HepG2 (cell line): ENCODE results near the gene OR52K1. TPM values are rescaled to one million over a fixed set of nuclear protein-coding genes. Genes with fewer than 3 reads are reported as not detected.
A peak's percentile ranks its signal among the peaks of the same experiment; 100 is the strongest.
"Not testable (repeated sequence)": the region's sequence is repeated elsewhere in the genome, so short reads cannot be mapped to it uniquely, and the experiment has no call there.

Source experiments
- ATAC-seq: fragments of 200-7000 bp; cut with Tn5 transposase; 3 replicates; pipeline ENCODE4 v1.9.1; 2020; ENCODE audit warnings: mild to moderate bottlenecking, moderate library complexity
- BruUV-seq: library from RNA; stranded (reverse); fragments of 400-500 nt; replicated peaks from 2 replicates; lab custom pipeline; 2021; lab: Mats Ljungman, UMichigan
- CTCF ChIA-PET: fragments of 300-600 bp; formaldehyde crosslinking; extraction: SDS; loops from one replicate; lab custom pipeline; 2021; ENCODE audit warnings: low total read pairs, inconsistent platforms, low intra/inter-chr PET ratio; lab: Yijun Ruan, JAX
- POLR2A ChIA-PET: fragments of 350-600 bp; sonication (Branson Sonifier 250); formaldehyde crosslinking; loops from one replicate; lab custom pipeline; 2020; ENCODE audit warnings: antibody characterized with exemption, inconsistent platforms; lab: Yijun Ruan, JAX
- DNase-seq: peaks from one replicate; pipeline ENCODE4 v3.0.0-alpha.2; 2015; ENCODE audit warnings: low spot score
- FAIRE-seq: peaks from 3 replicates; lab custom pipeline; 2011; peaks lifted over from hg19 to GRCh38; lab: Jason Lieb, UNC
- H2AFZ ChIP-seq: one replicate; pipeline ENCODE4 v1.6.1; 2011; ENCODE audit warnings: low read length, inconsistent platforms
- H3K27ac ChIP-seq: fragments of 300-600 bp; 3 replicates; pipeline ENCODE4 v1.8.0; 2011; ENCODE audit warnings: mixed run types, mild to moderate bottlenecking, mixed read lengths, low read length, inconsistent platforms; ENCODE audit not compliant: insufficient read depth; ENCODE audit errors: extremely low read length
- H3K27me3 ChIP-seq, 2 experiments: fragments of 200-600 bp in 1 of 2; 2 replicates in 1 of 2; 3 replicates in 1 of 2; pipeline versions ENCODE4 v1.6.0 to v1.8.0; 2011; ENCODE audit warnings: low read length in 2 of 2, mild to moderate bottlenecking in 2 of 2, moderate library complexity in 2 of 2, inconsistent platforms in 1 of 2; ENCODE audit not compliant: insufficient read depth in 2 of 2, control insufficient read depth in 1 of 2
- H3K36me3 ChIP-seq, 2 experiments: fragments of 200-600 bp in 1 of 2; replicated peaks in 1 of 2; 2 replicates in 1 of 2; 3 replicates in 1 of 2; pipeline versions ENCODE4 v1.5.1 to v1.8.0; 2011; ENCODE audit warnings: low read length in 2 of 2, inconsistent platforms in 1 of 2; ENCODE audit not compliant: insufficient read depth in 2 of 2, control insufficient read depth in 1 of 2
- H3K4me1 ChIP-seq: 2 replicates; pipeline ENCODE4 v1.5.1; 2012; ENCODE audit warnings: low read length, inconsistent platforms; ENCODE audit not compliant: insufficient read depth
- H3K4me2 ChIP-seq: 2 replicates; pipeline ENCODE4 v1.6.0; 2011; ENCODE audit warnings: low read depth, low read length, inconsistent platforms
- H3K4me3 ChIP-seq, 3 experiments: fragments of 200-600 bp in 1 of 3; sonication (generic), shearing (Covaris generic) in 1 of 3; replicated peaks in 1 of 3; 2 replicates each; pipeline ENCODE4 v1.5.1; 2011 to 2016; ENCODE audit warnings: low read length in 3 of 3, inconsistent platforms in 2 of 3, low read depth in 2 of 3, mild to moderate bottlenecking in 2 of 3, control low read depth in 1 of 3, mixed read lengths in 1 of 3; ENCODE audit not compliant: insufficient read depth in 1 of 3
- H3K79me2 ChIP-seq: one replicate; pipeline ENCODE4 v1.6.1; 2011; ENCODE audit warnings: low read length, inconsistent platforms; ENCODE audit not compliant: insufficient read depth
- H3K9ac ChIP-seq: 2 replicates; pipeline ENCODE4 v1.6.0; 2011; ENCODE audit warnings: mild to moderate bottlenecking, low read depth, low read length, inconsistent platforms; ENCODE audit not compliant: insufficient read depth
- H3K9me3 ChIP-seq: 2 replicates; pipeline ENCODE4 v1.5.1; 2012; ENCODE audit warnings: mild to moderate bottlenecking, low read length
- H4K20me1 ChIP-seq: 2 replicates; pipeline ENCODE4 v1.6.0; 2011; ENCODE audit warnings: inconsistent platforms, mild to moderate bottlenecking, low read length, moderate library complexity; ENCODE audit not compliant: insufficient read depth
- CENPX ChIP-seq: sonication (generic); formaldehyde crosslinking; IDR thresholded peaks from 2 replicates; pipeline ENCODE4 v1.9.0; 2021; ENCODE audit warnings: mild to moderate bottlenecking, missing genetic modification reagents, moderate library complexity
- EP300 ChIP-seq, 3 experiments: sonication (generic) in 1 of 3; formaldehyde crosslinking in 1 of 3; IDR thresholded peaks; 2 replicates each; pipeline versions ENCODE4 v1.5.1 to v1.6.1; 2011 to 2020; ENCODE audit warnings: low read depth in 2 of 3, low read length in 2 of 3, borderline replicate concordance in 1 of 3, improper control_type of control experiment in 1 of 3, mild to moderate bottlenecking in 1 of 3, missing genetic modification reagents in 1 of 3, moderate library complexity in 1 of 3
- FOXA1 ChIP-seq, 2 experiments: fragments of 450-650 bp in 1 of 2; sonication (generic) in 1 of 2; formaldehyde crosslinking in 1 of 2; IDR thresholded peaks; 2 replicates each; pipeline versions ENCODE4 v1.4.0 to v1.6.1; 2016 to 2020; ENCODE audit warnings: missing genetic modification reagents in 1 of 2
- NR2F6 ChIP-seq, 2 experiments: IDR thresholded peaks; 2 replicates each; pipeline ENCODE4 v1.6.1; 2016; ENCODE audit warnings: antibody characterized with exemption in 1 of 2, mild to moderate bottlenecking in 1 of 2
- TRIM24 ChIP-seq: sonication (generic); formaldehyde crosslinking; IDR thresholded peaks from 2 replicates; pipeline ENCODE4 v1.8.0; 2022; ENCODE audit warnings: mild to moderate bottlenecking, missing genetic modification reagents
- YY1 ChIP-seq: IDR thresholded peaks from 2 replicates; pipeline ENCODE4 v1.6.1; 2011; ENCODE audit warnings: low read length, low read depth, moderate library complexity, mild to moderate bottlenecking; ENCODE audit not compliant: insufficient read depth, insufficient replicate concordance
- ZNF281 ChIP-seq: sonication (generic); formaldehyde crosslinking; IDR thresholded peaks from 2 replicates; pipeline ENCODE4 v1.4.0; 2020; ENCODE audit warnings: missing genetic modification reagents, borderline replicate concordance
- ZNF841 ChIP-seq: sonication (generic); formaldehyde crosslinking; IDR thresholded peaks from 2 replicates; pipeline ENCODE4 v1.8.1; 2023; ENCODE audit warnings: missing genetic modification reagents, borderline replicate concordance
- WGBS: methylation state at CpG from one replicate; pipeline ENCODE4 v1.1.6; 2017; ENCODE audit warnings: low lambda C conversion rate; 5-methylcytosine and 5-hydroxymethylcytosine counted together
- in situ Hi-C: cut with HindIII; loops from 2 replicates; pipeline ENCODE4 v1.10.0; 2017; ENCODE audit warnings: low pct_unique_long_range_greater_than_20kb; ENCODE audit not compliant: extremely low pct_ligation_motif_present
- intact Hi-C: fragments of 100-400 bp; cut with micrococcal nuclease; formaldehyde crosslinking; loops from one replicate; pipeline ENCODE4 v1.10.0; 2022; ENCODE audit not compliant: unreplicated experiment
- polyA plus RNA-seq, 8 experiments: library from polyadenylated mRNA; depleted of rRNA in 3 of 8; stranded (reverse) in 7 of 8; unstranded in 1 of 8; fragments of >200 nt; fragmentation: Illumina TruSeq in 4 of 8; extraction: Trizol in 4 of 8; gene quantifications; 2 replicates each; pipeline versions ENCODE4 v1.2.1 to v1.2.3, GENCODE V29; 2011 to 2016; ENCODE audit warnings: low read depth in 4 of 8, missing spikeins in 1 of 8, mixed read lengths in 1 of 8; ENCODE audit not compliant: insufficient read depth in 1 of 8
- total RNA-seq, 5 experiments: library from RNA; depleted of rRNA; stranded (reverse); fragments of >200 nt; fragmentation: Illumina TruSeq; extraction: Trizol; gene quantifications; 2 replicates each; pipeline ENCODE4 v1.2.3, GENCODE V29; 2016; ENCODE audit warnings: low read depth in 1 of 5

The OR52K1 gene
- total and polyA plus RNA-seq, 2 of the 13 experiments (the other 11 are each of a cell fraction or from before 2014, with no cell fraction given) = not detected

DNA sequence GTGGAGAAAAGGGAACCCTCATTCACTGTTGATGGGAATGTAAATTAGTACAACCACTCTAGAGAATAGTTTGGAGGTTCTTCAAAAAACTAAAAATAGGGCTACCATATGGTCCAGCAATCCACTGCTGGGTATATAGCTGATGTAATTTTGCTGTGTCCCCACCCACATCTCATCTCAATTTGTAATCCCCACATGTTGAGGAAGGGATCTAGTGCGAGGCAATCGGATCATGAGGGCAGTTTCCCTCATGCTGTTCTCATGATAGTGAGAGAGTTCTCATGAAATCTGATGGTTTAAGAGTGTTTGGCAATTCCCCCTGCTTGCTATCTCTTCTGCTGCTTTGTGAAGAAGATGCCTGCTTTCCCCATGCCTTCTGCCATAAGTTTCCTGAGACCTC is 45.5 kb downstream of the OR52K1 start:
- no peaks in the 10 kb centered on the region for H3K36me3 ChIP-seq
- POLR2A ChIA-PET = no interaction called here
- no peaks in the 10 kb centered on the region for H3K79me2 ChIP-seq
- H2AFZ ChIP-seq = no peak overlapping the region
- ATAC-seq (no peak), DNase-seq (no peak), FAIRE-seq (no peak)
- CTCF ChIA-PET = no interaction called here
- TF ChIP-seq EP300 (IDR thresholded peaks at IDR 0.05; ENCODE audit: low read depth in 2 of 2, low read length in 2 of 2) (no peak), EP300 (CRISPR knock-in tag; IDR thresholded peaks at IDR 0.05; ENCODE audit: borderline replicate concordance) (no peak), NR2F6 (IDR thresholded peaks at IDR 0.05) (no peak), NR2F6 (CRISPR knock-in tag; IDR thresholded peaks at IDR 0.05) (no peak), CENPX (no peak), ZNF841 (CRISPR knock-in tag) (no peak), TRIM24 (CRISPR knock-in tag) (no peak)
- H3K4me1 ChIP-seq = 0 out of 2 replicates have a peak, but pooled peaks cover 8% of the 10 kb centered on the region
- in situ Hi-C loops = no loop called here
- no peak overlapping the region for H3K27ac ChIP-seq
- H3K27me3 ChIP-seq = no peaks in the 10 kb centered on the region
- H3K9ac ChIP-seq = no peak overlapping the region
- 0% methylated on average over 2 of the region's 2 CpGs for WGBS
- no peak overlapping the region for H3K4me3 ChIP-seq
- intact Hi-C loops = no loop called here
- no peaks in the 10 kb centered on the region for H4K20me1 ChIP-seq
- H3K4me2 ChIP-seq = no peak overlapping the region
- no TSS peak for BruUV-seq
- H3K9me3 ChIP-seq = no peaks in the 10 kb centered on the region

DNA sequence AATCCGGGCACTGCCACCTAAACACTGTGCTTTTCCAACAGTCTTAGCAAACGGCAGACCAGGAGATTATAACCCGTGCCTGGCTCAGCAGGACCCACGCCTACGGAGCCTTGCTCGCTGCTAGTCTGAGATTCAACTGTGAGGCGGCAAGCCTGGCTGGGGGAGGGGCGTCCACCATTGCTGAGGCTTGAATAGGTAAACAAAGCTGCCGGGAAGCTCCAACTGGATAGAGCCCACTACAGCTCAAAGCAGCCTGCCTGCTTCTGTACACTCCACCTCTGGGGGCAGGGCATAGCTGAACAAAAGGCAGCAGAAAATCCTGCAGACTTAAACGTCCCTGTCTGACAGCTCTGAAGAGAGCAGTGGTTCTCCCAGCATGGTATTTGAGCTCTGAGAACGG is 49.2 kb downstream of the OR52K1 start:
- H3K36me3 ChIP-seq; H3K4me3 ChIP-seq; BruUV-seq; intact Hi-C loops; H3K27me3 ChIP-seq; POLR2A ChIA-PET; H3K4me1 ChIP-seq; H4K20me1 ChIP-seq; CTCF ChIA-PET; in situ Hi-C loops; FAIRE-seq; H2AFZ ChIP-seq; H3K79me2 ChIP-seq; H3K9me3 ChIP-seq; H3K4me2 ChIP-seq; H3K27ac ChIP-seq; H3K9ac ChIP-seq; TF ChIP-seq FOXA1 (IDR thresholded peaks at IDR 0.05): not testable (repeated sequence)
- peak; percentile 50; the same call in 1 of the 3 replicates for ATAC-seq
- WGBS = 10% methylated on average over 3 of the region's 11 CpGs
- peak; percentile 24 for DNase-seq
- TF ChIP-seq ZNF281 (CRISPR knock-in tag) (peak; percentile 79), YY1 (peak; percentile 18), FOXA1 (CRISPR knock-in tag; IDR thresholded peaks at IDR 0.05) (peak; percentile 45; the same call in 1 of the 2 replicates)
